Liver (tissue), 9 donors: ENCODE data around the gene ATP2B2. TPM values are rescaled to one million over a fixed set of nuclear protein-coding genes. Genes with fewer than 3 reads are reported as not detected.
A peak's percentile ranks its signal among the peaks of the same experiment; 100 is the strongest.

Experiments used
- DNase-seq: peaks from one replicate; pipeline ENCODE4 v3.0.0-alpha.2; 2017; ENCODE audit warnings: low spot score
- H3K27ac ChIP-seq, 2 donors: one replicate each; pipeline ENCODE4 v1.7.0; 2013; ENCODE audit warnings: inconsistent platforms in 2 of 2, low read length in 2 of 2, control low read depth in 1 of 2, low read depth in 1 of 2, mild to moderate bottlenecking in 1 of 2
- H3K27me3 ChIP-seq, 4 donors: one replicate each; pipeline versions ENCODE4 v1.6.1 to v1.7.0; 2013; ENCODE audit warnings: low read length in 3 of 4, inconsistent platforms in 1 of 4, mild to moderate bottlenecking in 1 of 4, moderate library complexity in 1 of 4; ENCODE audit not compliant: control insufficient read depth in 4 of 4, insufficient read depth in 4 of 4
- H3K36me3 ChIP-seq, 4 donors: one replicate each; pipeline versions ENCODE4 v1.6.1 to v1.7.0; 2013; ENCODE audit warnings: low read length in 3 of 4, mild to moderate bottlenecking in 3 of 4, low read depth in 1 of 4, moderate library complexity in 1 of 4; ENCODE audit not compliant: control insufficient read depth in 4 of 4, insufficient read depth in 3 of 4
- H3K4me1 ChIP-seq, 4 donors: one replicate each; pipeline versions ENCODE4 v1.6.1 to v1.7.0; 2013; ENCODE audit warnings: low read length in 3 of 4, mild to moderate bottlenecking in 3 of 4, moderate library complexity in 1 of 4; ENCODE audit not compliant: control insufficient read depth in 4 of 4, insufficient read depth in 4 of 4
- H3K4me3 ChIP-seq, 3 donors: one replicate each; pipeline versions ENCODE4 v1.6.1 to v1.7.0; 2013; ENCODE audit warnings: low read length in 3 of 3, control low read depth in 1 of 3, low read depth in 1 of 3, mild to moderate bottlenecking in 1 of 3
- H3K9ac ChIP-seq, 2 donors: one replicate each; pipeline ENCODE4 v1.7.0; 2013; ENCODE audit warnings: low read length in 2 of 2, mild to moderate bottlenecking in 2 of 2, moderate library complexity in 2 of 2, control low read depth in 1 of 2, low read depth in 1 of 2
- H3K9me3 ChIP-seq, 4 donors: one replicate each; pipeline versions ENCODE4 v1.6.1 to v1.7.0; 2013; ENCODE audit warnings: low read length in 3 of 4; ENCODE audit not compliant: control insufficient read depth in 4 of 4
- EGR1 ChIP-seq, 2 donors: IDR thresholded peaks; 2 replicates each; pipeline ENCODE4 v1.6.1; 2016 to 2018; ENCODE audit warnings: antibody characterized with exemption in 2 of 2, low read depth in 2 of 2
- FOXA1 ChIP-seq: IDR thresholded peaks from 2 replicates; pipeline ENCODE4 v1.6.1; 2016; ENCODE audit warnings: antibody characterized with exemption
- FOXA2 ChIP-seq: IDR thresholded peaks from 2 replicates; pipeline ENCODE4 v1.6.1; 2016; ENCODE audit warnings: antibody characterized with exemption
- GABPA ChIP-seq, 2 donors: IDR thresholded peaks in 1 of 2; conservative IDR thresholded peaks in 1 of 2; 2 replicates each; pipeline ENCODE4 v1.6.1; 2016; ENCODE audit warnings: antibody characterized with exemption in 2 of 2, mild to moderate bottlenecking in 1 of 2, moderate library complexity in 1 of 2
- HNF4A ChIP-seq, 2 donors: conservative IDR thresholded peaks; 2 replicates each; pipeline ENCODE4 v1.6.1; 2016; ENCODE audit warnings: antibody characterized with exemption in 2 of 2, mild to moderate bottlenecking in 2 of 2
- HNF4G ChIP-seq: IDR thresholded peaks from 2 replicates; pipeline ENCODE4 v1.6.1; 2016; ENCODE audit warnings: antibody characterized with exemption
- JUND ChIP-seq, 2 donors: IDR thresholded peaks; 2 replicates each; pipeline ENCODE4 v1.6.1; 2016; ENCODE audit warnings: antibody characterized with exemption in 2 of 2
- MAX ChIP-seq: IDR thresholded peaks from 2 replicates; pipeline ENCODE4 v1.6.1; 2016; ENCODE audit warnings: antibody characterized with exemption
- NR2F2 ChIP-seq: IDR thresholded peaks from 2 replicates; pipeline ENCODE4 v1.6.1; 2016; ENCODE audit warnings: antibody characterized with exemption
- RAD21 ChIP-seq, 2 donors: IDR thresholded peaks; 2 replicates each; pipeline ENCODE4 v1.6.1; 2016; ENCODE audit warnings: antibody characterized with exemption in 2 of 2, mild to moderate bottlenecking in 2 of 2
- RXRA ChIP-seq, 2 donors: IDR thresholded peaks; 2 replicates each; pipeline ENCODE4 v1.6.1; 2017 to 2018; ENCODE audit warnings: antibody characterized with exemption in 2 of 2, mild to moderate bottlenecking in 1 of 2
- SP1 ChIP-seq: IDR thresholded peaks from 2 replicates; pipeline ENCODE4 v1.6.1; 2018; ENCODE audit warnings: antibody characterized with exemption, mild to moderate bottlenecking
- TAF1 ChIP-seq: conservative IDR thresholded peaks from 2 replicates; pipeline ENCODE4 v1.6.1; 2016; ENCODE audit warnings: antibody characterized with exemption, mild to moderate bottlenecking
- YY1 ChIP-seq: IDR thresholded peaks from 2 replicates; pipeline ENCODE4 v1.6.1; 2016; ENCODE audit warnings: antibody characterized with exemption, mild to moderate bottlenecking
- WGBS: extraction: QIAGEN DNeasy Blood & Tissue Kit; methylation state at CpG from one replicate; pipeline ENCODE4 v1.1.7; 2013; 5-methylcytosine and 5-hydroxymethylcytosine counted together
- polyA plus RNA-seq, 2 donors: library from polyadenylated mRNA; stranded (reverse) in 1 of 2; unstranded in 1 of 2; fragments of 200-250 nt in 1 of 2; fragments of >200 nt in 1 of 2; fragmentation: Nextera tagmentation in 1 of 2; extraction: Ambion mirVana in 1 of 2; gene quantifications; one replicate each; pipeline versions ENCODE4 v1.2.1 to v1.2.3, GENCODE V29; 2013 to 2015
- total RNA-seq, 2 donors: library from RNA; depleted of rRNA; stranded (reverse); fragments of >200 nt; gene quantifications; one replicate each; pipeline ENCODE4 v1.2.3, GENCODE V29; 2014
- TF ChIP-seq, protein P1 (sequence below): IDR thresholded peaks from 2 replicates; pipeline ENCODE4 v1.6.1; 2016; ENCODE audit warnings: antibody characterized with exemption, mild to moderate bottlenecking
- TF ChIP-seq, protein P2 (sequence below): IDR thresholded peaks from 2 replicates; pipeline ENCODE4 v1.6.1; 2016; ENCODE audit warnings: antibody characterized with exemption
- TF ChIP-seq, protein P3 (sequence below): IDR thresholded peaks from 2 replicates; pipeline ENCODE4 v1.6.1; 2016; ENCODE audit warnings: antibody characterized with exemption
- donor health status: healthy.
- donor health status: healthy.
- donor health status: healthy.
- donor health status: healthy.
- donor health status: healthy.

The ATP2B2 gene
- total and polyA plus RNA-seq, 4 donors, result 10.4 to 27.8 (median 20.7) TPM

GRCh38 chr3:10392906-10393461 lies 112.4 kb downstream of the ATP2B2 start:
- Histone ChIP-seq H3K4me1 (no peaks in the 10 kb centered on the region), H3K9ac (no peak overlapping the region), H3K9me3 (no peaks in the 10 kb centered on the region), H3K36me3 (peaks cover 2 to 52% (median 32%) of the 10 kb centered on the region in 4 donors), H3K27me3 (no peaks in the 10 kb centered on the region), H3K27ac (no peak overlapping the region), H3K4me3 (no peak overlapping the region)
- TF ChIP-seq RAD21 (IDR thresholded peaks at IDR 0.05), result no peak
- TF ChIP-seq NR2F2, result no peak
- TF ChIP-seq RXRA (IDR thresholded peaks at IDR 0.05), result no peak
- TF ChIP-seq YY1, result no peak
- TF ChIP-seq, protein P1, sequence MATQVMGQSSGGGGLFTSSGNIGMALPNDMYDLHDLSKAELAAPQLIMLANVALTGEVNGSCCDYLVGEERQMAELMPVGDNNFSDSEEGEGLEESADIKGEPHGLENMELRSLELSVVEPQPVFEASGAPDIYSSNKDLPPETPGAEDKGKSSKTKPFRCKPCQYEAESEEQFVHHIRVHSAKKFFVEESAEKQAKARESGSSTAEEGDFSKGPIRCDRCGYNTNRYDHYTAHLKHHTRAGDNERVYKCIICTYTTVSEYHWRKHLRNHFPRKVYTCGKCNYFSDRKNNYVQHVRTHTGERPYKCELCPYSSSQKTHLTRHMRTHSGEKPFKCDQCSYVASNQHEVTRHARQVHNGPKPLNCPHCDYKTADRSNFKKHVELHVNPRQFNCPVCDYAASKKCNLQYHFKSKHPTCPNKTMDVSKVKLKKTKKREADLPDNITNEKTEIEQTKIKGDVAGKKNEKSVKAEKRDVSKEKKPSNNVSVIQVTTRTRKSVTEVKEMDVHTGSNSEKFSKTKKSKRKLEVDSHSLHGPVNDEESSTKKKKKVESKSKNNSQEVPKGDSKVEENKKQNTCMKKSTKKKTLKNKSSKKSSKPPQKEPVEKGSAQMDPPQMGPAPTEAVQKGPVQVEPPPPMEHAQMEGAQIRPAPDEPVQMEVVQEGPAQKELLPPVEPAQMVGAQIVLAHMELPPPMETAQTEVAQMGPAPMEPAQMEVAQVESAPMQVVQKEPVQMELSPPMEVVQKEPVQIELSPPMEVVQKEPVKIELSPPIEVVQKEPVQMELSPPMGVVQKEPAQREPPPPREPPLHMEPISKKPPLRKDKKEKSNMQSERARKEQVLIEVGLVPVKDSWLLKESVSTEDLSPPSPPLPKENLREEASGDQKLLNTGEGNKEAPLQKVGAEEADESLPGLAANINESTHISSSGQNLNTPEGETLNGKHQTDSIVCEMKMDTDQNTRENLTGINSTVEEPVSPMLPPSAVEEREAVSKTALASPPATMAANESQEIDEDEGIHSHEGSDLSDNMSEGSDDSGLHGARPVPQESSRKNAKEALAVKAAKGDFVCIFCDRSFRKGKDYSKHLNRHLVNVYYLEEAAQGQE, result no peak
- TF ChIP-seq JUND (IDR thresholded peaks at IDR 0.05), result no peak
- TF ChIP-seq, protein P2, sequence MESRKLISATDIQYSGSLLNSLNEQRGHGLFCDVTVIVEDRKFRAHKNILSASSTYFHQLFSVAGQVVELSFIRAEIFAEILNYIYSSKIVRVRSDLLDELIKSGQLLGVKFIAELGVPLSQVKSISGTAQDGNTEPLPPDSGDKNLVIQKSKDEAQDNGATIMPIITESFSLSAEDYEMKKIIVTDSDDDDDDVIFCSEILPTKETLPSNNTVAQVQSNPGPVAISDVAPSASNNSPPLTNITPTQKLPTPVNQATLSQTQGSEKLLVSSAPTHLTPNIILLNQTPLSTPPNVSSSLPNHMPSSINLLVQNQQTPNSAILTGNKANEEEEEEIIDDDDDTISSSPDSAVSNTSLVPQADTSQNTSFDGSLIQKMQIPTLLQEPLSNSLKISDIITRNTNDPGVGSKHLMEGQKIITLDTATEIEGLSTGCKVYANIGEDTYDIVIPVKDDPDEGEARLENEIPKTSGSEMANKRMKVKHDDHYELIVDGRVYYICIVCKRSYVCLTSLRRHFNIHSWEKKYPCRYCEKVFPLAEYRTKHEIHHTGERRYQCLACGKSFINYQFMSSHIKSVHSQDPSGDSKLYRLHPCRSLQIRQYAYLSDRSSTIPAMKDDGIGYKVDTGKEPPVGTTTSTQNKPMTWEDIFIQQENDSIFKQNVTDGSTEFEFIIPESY, result no peak
- TF ChIP-seq GABPA (IDR thresholded peaks at IDR 0.05 in 1 of 2, conservative IDR thresholded peaks at IDR 0.05 in 1 of 2), result no peak
- no peak for TF ChIP-seq SP1
- TF ChIP-seq, protein P3, sequence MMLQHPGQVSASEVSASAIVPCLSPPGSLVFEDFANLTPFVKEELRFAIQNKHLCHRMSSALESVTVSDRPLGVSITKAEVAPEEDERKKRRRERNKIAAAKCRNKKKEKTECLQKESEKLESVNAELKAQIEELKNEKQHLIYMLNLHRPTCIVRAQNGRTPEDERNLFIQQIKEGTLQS, result no peak
- TF ChIP-seq FOXA2, result no peak
- TF ChIP-seq HNF4A (conservative IDR thresholded peaks at IDR 0.05), result no peak
- no peak for TF ChIP-seq MAX
- TF ChIP-seq EGR1 (IDR thresholded peaks at IDR 0.05; ENCODE audit: low read depth in 2 of 2), result no peak
- no peak for TF ChIP-seq TAF1
- no peak for TF ChIP-seq FOXA1
- no peak for TF ChIP-seq HNF4G
- DNase-seq, result no peak
- 89% methylated on average over 15 of the region's 15 CpGs for WGBS

DNA sequence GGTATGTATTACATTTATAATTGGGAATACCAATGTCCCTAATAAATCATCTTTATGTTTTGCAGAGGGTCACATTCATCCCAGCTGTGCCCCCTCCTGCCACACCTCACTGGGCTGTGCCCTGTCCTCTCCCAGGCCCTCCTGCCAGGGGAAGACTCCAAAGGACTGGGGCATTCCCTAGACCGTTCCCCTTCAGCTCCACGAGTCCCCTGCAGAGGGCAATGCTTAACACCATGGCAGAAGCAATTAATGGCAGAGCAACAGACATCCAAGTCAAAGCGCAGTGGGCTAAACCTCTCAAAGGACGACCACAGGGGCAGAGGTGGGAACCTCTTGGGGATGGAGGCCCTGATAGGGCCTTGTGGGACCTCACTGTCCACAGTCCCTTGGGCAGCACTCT lies 113.1 kb downstream of the ATP2B2 start:
- TF ChIP-seq, protein P3, result no peak
- TF ChIP-seq RAD21 (IDR thresholded peaks at IDR 0.05), result peak in 1 of 2 donors; percentile 30
- 85% methylated on average over 4 of the region's 4 CpGs for WGBS
- H3K9ac ChIP-seq, result no peak overlapping the region

More for the DNA sequence above, 113.1 kb downstream of the ATP2B2 start:
- Histone ChIP-seq H3K36me3 (peaks cover 0 to 52% (median 33%) of the 10 kb centered on the region in 4 donors), H3K4me3 (no peak overlapping the region), H3K4me1 (no peaks in the 10 kb centered on the region), H3K27me3 (no peaks in the 10 kb centered on the region), H3K27ac (no peak overlapping the region), H3K9me3 (no peaks in the 10 kb centered on the region)
- DNase-seq, result no peak
